22Rv1 (cell line): ENCODE results near the gene TIMM22.

Experiments
- CTCF ChIP-seq: fragments of 450-650 bp; IDR thresholded peaks from 2 replicates; pipeline ENCODE4 v1.5.1; 2017; ENCODE audit warnings: mild to moderate bottlenecking
- ZFX ChIP-seq: fragments of 450-650 bp; IDR thresholded peaks from 2 replicates; pipeline ENCODE4 v1.6.1; 2017; ENCODE audit warnings: antibody characterized with exemption, borderline replicate concordance

DNA sequence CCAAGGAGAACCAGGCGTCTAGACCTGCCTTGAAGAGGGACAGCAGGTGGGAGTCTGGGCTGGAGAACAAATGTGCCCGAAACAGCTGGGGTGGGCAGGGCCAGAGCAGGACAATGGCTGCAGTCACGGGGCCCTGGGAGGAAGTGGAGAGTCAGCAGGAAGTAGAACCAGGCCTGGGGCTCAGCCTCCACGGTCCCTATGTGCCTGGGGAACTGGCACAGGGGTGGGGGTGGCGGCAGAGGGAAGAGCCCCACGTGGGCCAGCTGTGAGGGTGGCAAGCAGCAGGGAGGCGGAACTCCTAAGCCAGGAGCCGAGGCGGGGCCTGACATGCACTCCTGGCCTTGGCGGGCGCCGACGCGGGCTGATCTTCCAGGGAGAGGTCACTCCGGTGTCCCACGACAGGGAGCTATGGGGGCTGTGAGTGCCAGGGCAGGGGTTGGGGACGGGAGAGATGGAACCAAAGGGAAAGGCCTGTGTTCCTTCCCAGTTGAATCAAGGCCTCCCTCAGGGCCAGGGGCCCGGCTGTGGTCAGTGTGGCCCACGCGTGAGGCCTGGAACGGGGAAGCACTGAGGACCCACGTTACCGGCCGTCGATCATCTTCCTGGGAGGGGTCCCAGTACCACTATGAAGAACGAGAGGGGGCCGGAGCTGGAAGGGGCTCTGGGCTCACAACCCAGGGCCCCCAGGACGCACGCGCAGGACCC lies 42.7 kb downstream of the TIMM22 start:
- TF ChIP-seq CTCF, result no peak
- no peak for TF ChIP-seq ZFX
